NCI-H1417 treated with DMSO at 0.1 percent for 48 hours (cell line): ENCODE measurements around the gene RFX2.
A peak's percentile ranks its signal among the peaks of the same experiment; 100 is the strongest.

Experiments
- DNase-seq: peaks from one replicate; lab custom pipeline; 2025; lab: John Stamatoyannopoulos, UW

RFX2 gene

GRCh38 chr19:6103894-6104293 is 6.4 kb downstream of the RFX2 start:
- no peak for DNase-seq

DNA sequence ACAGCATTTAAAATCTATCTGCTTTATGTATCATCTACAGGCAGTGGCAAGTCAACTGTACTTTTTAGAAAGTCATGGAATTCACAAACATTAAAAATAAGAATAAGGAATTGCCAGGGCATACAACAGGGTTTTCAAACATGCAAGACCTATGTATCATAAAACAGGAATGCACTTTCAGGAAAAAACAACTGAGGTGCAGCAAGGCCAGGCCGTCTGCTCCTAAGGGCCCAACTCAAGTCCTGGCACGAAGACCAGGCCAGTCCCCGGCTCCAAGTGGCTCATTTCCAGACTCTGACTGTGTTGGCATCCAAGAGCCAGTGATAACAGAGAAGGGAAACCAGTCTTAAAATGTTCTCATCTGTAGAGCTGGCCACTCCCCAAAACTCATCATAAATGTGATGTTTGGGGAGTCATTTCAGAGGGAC is 7.1 kb downstream of the RFX2 start:
- no peak for DNase-seq

DNA sequence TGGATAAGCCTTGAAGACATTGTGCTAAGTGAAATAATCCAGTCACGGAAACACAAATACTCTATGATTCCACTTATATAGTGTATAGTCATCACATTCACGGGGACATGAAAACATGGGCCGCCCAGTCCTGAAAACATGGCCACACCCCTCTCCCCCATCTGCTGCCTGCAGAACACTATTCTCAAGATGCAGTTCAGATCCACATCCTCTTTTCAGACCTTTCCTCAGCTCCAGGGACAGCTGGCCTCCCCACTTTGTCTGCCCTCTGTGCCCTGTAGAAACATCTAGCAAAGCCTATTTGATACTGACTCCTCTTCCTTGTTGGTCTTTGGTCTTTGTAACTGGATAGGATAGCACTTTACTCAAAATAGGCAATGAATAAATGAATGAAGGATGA is 8.3 kb downstream of the RFX2 start:
- no peak for DNase-seq

DNA sequence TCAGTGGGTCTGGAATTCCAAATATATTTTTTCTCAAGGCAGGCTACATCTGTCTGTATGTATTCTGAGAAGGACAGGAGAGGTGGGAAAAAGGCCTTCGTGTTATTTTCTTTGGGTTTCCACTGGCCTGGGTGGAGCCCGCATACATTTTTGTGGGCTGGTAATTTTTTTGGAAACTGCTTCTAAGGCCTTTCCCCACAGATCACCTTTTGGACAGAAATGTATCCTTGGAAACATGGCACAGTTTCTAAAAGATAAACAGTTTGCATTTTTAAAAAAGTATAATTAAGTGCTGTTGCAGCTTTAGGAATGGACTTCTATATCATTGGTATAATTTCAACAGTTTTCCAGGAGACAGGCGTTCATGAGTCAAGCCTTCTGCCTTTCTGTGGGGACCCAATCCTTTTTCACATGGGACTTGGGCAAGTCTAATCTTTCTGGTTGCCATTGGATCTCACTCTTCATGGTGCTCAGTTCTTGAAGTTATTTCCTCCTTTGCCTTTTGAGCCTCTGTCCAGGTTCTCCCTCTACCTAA is 8.9 kb downstream of the RFX2 start:
- DNase-seq, result no peak

DNA sequence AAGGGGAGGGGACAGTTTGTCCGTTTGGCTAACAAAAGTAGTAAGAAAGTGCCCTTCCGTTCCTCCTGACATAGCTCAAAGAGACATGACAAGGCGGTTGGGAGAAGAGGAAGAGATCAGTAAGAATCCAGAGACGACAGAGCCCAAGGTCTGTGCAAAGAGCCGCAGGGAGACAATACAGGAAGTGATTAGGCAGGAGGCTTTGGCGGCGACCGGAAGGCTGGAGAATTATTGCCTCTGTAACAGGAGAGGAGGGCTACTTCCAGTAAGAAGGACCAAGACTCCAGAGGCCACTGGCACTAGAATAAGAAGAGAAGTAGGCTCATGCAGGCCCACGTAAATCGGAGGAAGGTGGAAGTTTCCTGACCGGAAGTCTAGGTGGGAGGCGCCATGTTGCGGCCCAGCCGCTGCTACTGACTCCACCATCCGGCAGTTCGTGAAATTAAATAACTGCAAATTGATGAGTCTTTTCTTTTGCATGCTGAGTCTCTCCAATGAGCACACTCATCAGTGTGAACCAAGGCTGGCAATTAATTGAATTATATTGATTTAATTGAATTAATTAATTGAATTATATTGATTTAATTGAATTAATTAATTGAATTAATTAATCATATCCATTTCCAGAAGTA is 9.9 kb downstream of the RFX2 start:
- no peak for DNase-seq

- peak; percentile 30 for DNase-seq
These were observed 10.7 kb downstream of the RFX2 start for GRCh38 chr19:6099599-6099998.

GRCh38 chr19:6099033-6099432 is 11.3 kb downstream of the RFX2 start:
- DNase-seq, result no peak

- DNase-seq, result no peak
These were observed 11.7 kb downstream of the RFX2 start for GRCh38 chr19:6098574-6098973.

DNA sequence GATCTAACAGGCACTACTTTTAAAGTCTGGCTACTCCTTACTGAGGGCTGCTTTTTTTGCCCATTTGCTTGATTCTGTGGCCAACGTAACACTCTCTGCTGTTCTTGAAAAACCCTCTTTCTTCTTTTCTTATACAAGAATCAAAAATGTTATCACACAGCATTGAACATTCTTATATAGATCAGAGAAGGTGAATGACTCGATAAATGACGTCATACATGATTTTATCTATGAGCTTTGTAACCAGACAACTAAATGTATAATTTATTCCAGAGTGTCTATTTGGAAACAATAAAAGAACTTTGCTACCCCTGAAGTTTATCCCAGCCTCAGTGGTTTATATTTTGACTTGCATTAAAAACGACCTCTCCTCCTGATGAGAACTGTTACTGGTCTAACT is 12.4 kb downstream of the RFX2 start:
- no peak for DNase-seq

DNA sequence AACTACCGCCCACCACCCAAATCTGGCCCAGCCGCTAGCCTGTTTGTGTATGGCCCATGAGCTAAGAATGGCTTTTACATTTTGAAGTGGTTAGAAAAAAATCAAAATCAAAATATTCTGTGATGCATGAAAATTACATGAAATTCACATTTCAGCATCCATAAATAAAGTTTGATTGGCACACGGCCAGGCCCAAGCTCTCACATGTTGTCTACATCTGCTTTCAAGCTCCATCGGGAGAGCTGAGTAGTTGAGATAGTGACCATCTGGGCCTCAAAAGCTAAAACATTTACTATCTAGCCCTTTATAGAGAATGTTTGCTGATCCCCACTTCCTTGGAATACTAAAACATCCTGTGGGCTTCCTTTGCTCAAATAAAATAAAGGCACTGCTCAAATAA is 14.5 kb downstream of the RFX2 start:
- no peak for DNase-seq

DNA sequence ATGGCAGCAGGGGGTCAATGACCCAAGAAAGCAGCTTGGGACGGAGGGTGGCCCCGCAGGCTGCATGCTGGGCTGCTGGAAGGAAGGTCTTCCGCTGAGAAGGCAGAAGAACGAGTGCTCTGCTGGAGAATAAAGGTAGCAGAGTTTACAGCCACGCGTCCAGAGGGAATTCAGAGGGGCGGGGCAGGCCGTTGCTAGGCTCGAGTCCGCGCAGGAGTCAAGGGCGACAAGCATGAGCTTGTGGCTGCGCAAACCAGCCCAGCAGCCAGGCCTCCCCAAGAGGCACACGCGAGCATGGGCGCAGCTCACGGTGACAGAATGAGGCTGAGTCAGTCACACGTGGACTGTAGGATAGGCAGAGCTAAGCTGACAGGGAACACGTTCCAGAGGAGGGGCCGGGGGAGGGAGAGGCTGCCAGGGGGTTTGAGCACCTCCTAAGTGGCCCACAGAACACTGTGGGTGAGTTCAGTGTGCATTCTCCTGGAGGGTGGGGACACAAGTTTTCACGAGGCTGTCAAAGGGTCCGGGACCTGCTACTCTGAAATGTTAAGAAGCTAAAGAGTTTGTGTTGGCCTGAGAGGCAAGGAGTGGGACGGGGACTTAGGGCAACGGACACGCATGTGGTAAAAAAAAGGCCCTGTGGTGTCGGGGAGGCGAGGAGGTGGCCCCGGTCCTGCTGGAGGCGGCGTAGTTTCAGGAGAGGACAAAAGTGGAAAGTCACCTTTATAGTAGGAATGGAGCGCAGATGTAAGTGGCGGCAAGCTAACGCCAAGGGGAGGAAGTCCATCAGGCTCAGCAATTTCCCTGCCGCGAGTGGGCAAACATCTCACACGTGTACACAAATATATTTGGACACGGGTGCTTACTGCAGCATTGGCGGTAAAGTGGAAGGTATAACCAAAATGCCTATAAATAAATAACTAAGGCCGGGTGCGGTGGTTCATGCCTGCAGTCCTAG is 17.7 kb downstream of the RFX2 start:
- DNase-seq, result peak; percentile 76

DNA sequence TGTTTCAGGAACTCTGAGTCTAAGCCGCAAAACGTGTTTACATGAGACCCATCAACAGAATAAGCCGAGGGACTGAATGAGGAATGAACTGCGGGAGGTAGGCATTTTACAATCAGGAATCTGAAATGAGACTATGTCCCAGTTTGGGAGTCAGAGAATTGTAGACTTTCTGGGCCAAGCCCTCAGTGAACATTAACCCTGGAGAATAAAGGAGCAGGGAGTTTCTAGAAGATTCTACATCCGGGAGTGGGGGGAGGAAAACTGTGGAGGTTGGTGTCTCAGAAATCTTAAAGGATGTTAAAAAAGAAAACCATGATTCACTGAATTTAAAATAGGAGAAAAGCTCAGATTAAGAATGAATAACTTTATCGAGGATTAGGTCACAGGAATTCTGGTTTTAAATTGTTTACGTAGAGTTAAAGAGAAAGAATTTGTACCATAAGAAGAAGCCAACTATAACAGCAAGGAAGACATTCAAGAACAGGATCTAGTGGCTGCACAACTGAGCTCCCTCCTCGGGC is 18.5 kb downstream of the RFX2 start:
- no peak for DNase-seq

- no peak for DNase-seq
These were observed 19.7 kb downstream of the RFX2 start for GRCh38 chr19:6090634-6091033.

DNA sequence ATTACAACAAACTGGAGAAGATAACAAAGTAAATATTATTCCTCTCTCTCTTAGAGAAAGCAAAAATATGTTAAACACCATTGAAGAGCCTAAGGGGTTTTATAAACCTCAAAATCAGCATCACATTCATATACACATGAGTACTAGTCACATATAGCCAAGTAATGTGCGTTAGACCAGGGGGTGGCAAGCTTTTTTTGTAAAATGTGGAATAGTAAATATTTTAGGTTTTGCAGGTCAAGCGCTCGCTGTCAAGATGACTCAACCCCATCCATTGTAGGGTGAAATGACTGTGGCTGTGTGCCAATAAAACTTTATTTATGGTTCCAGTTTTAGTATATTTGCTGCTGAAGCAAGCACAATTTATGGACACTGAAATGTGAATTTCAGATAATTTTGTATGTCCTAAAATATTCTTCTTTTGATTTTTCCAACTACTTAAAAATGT is 21.7 kb downstream of the RFX2 start:
- no peak for DNase-seq

GRCh38 chr19:6087074-6087571 is 23.2 kb downstream of the RFX2 start:
- DNase-seq, result peak; percentile 93

DNA sequence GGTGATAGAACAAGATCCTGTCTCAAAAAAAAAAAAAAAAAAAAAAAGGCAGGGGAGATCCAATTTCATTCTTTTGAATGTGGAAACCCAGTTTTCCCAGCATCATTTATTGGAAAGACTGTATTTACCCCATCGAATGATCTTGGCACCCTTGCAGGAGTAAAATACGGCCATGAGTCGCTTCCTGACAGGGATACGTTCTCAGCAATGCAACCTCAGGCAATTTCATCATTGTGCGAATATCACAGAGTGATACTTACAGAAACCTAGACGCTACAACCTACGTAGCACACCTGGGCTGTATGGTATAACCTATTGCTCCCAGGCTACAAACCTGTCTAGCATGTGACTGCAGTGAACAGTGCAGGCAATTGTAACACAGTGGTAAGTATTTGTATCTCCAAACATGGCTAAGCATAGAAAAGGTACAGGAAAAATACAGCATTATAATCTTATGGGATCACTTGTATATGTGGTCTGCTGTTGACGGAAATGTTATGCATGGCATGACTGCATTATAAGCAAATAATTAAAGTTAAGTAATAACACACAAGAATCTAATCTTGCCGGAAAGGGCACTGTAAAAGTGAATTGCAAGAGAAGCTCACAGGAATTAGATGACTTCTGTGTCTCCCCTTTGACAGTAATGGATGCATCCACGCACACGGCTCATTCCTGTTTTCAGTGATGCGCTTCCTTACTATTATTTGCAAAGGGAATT is 24.1 kb downstream of the RFX2 start:
- no peak for DNase-seq

DNA sequence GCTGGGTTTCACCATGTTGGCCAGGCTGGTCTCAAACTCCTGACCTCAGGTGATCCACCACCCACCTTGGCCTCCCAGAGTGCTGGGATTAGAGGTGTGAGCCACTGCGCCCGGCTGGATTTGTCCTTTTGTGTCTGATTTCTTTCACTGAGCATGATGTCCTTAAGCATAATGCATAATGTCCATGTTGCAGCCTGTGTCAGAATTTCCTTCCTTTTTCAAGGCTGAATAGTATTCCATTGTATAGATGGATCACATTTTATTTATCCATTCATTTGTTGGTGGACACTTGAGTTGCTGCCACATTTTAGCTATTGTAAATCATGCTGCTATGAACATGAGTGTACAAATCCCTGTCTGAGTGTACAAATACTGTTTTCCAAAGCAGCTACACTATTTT is 25.5 kb downstream of the RFX2 start:
- DNase-seq, result no peak

GRCh38 chr19:6079107-6079506 is 31.2 kb downstream of the RFX2 start:
- DNase-seq, result no peak

- no peak for DNase-seq
These were observed 32.2 kb downstream of the RFX2 start for GRCh38 chr19:6078068-6078467.

DNA sequence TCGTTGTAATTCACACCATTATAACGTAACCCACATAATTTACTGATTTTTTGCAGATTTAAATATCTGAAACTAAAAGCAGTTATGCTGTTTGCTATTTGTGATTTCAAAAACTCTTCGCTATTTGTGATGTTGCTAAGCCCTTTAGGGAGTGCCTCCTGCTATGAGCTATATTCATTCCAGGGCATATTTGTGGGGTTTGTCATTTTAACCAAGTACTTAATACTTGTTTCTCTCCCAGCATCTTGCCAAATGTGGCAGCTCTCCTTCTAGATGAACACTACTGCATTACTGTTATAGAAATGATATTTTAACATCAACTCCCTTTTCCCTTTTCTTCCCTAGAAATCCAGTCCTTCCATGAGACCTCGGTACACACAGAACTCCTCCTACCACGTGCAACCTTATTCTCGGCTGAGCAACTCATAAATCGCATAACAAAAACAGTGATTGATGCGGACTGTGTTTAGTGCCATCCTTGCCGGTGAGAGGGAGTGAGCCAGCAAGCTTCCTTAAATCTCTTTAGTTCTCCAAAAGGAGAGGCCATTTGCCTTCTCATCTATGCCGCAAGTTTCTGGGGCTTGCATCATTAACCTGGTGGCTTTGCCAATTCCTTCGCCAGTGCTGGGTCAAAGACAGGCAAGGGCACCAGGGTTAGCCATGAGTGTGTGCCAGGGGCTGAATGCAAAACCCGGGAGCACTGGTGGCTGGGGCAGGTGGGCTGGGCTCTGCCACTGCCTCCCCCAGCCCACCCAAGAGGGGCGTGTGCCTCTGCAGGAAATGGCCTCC is 33.4 kb downstream of the RFX2 start:
- DNase-seq, result no peak

DNA sequence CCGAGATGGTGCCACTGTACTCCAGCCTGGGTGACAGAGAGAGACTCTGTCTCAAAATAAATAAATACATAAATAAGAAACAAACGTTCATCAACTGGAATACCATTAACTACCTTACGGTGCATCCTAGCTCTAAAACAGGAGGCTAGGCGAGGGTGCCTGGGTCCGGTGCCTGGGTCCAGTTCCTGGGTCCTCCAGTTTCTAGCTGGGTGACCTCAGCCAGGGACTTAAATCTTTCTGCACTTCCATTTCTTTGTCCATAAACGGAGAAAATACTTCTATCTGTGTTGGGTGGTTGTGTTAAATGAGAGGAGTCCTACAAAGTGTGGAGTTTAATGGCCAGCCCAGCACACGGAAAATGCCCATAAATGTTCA is 34.0 kb downstream of the RFX2 start:
- DNase-seq, result no peak
